Stimulated activated CD8-positive, alpha-beta memory T cell treated with anti-CD3 and anti-CD28 coated beads, Interleukin-7, amount 100 ng/mL, for 24 hours (primary cell): ENCODE measurements around the gene TMEM72.

Source experiments
- DNase-seq: peaks from one replicate; pipeline ENCODE4 v3.0.0-alpha.2; 2020; ENCODE audit warnings: low read depth

Gene TMEM72

DNA sequence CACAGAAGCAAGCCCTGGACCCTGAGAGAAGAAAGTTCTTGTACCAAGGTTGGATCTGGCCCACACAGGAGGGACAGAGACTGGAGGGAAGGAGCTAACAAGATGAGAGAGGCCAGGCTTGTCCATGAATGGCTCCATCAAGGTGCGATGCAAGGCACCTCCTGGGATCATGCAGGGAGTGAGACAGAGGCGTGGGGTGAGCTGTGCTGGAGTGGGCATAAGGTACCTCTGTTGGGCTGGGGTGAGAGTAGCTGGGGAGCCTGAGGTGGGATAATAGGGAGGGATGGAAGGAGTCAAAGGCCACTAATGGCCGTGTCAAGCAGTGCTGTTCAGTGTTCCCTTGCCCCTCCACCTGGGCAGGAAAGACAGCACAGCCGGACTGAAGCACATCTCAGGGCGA is 9.9 kb downstream of the TMEM72 start:
- no peak for DNase-seq

GRCh38 chr10:44921506-44921905 is 10.4 kb downstream of the TMEM72 start:
- DNase-seq: no peak

DNA sequence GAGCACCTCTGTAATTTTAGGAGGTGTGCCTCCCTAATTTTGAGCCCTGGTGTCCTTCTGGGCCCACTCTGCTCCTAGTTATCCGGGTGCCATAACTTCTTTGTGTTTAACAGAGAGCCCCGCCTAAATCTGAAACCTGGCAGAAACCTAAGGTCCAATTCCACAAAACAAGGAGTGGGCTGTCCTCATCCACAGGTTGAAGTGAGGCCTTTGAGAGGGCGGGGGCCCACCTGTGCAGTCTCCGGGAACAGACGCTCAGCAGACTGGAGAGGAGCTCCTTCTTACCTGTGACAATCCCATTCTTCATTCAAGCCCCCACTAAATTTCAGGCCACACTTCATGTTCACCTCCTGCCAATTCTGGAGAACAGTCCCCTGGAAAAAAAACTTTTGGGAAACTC is 10.9 kb downstream of the TMEM72 start:
- DNase-seq: no peak

GRCh38 chr10:44922796-44923545 is 11.8 kb downstream of the TMEM72 start:
- no peak for DNase-seq

DNA sequence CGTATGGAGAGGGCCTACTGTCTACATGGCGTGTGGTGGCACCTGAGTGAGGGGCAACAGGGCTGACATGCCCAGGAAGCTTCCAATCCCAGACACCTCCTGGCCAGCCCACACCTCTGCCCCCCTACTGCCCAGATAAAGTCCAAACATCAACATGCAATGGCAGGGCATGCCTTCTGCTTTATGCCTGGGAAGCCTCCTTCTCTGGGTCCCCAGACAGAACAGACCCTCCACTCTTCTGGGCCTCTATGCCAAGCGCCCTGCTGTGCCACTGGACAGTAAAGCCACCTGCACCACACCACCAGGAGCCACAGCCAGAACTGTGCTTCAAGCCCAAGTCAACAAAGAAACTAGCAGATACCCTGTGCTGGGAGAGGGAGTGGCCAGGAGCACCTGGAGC is 12.5 kb downstream of the TMEM72 start:
- no peak for DNase-seq

DNA sequence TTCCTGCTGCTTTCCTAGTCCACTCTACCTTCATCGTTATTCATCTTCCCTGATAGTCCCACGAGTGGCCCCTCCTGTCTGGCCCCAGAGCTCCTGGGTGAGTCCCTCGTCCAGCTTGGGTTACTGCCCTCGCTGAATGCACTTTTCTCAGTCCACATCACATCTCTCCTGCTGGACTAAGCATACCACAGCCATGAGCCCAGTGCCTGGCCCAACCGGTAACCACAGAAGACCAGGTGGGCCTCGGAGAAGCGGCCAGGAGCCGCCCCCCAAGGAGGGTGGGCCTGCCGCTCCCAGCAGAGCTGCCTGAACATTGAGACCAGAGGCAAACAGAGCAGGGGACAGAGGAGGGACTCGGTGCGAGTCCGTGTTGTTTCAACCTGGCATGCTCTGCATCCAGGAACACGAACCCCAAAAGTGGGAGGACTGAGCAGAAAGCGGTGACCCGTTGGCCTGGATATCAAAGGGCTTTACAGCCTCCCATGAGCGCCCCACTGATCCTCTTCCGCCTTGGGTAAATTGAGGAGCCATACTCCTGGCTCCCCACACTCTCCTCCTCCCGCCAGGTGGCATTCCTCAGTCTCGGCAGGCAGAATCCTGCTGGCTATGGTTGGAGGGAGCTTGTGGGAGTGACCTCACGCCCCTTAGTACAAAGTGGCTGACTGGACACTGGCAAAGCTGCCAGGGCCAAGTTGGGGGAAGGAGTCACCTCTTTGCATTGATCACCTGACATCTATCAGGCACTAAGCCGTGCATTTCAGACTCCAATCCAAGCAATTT is 13.3 kb downstream of the TMEM72 start:
- no peak for DNase-seq

GRCh38 chr10:44925224-44925623 is 14.1 kb downstream of the TMEM72 start:
- no peak for DNase-seq

DNA sequence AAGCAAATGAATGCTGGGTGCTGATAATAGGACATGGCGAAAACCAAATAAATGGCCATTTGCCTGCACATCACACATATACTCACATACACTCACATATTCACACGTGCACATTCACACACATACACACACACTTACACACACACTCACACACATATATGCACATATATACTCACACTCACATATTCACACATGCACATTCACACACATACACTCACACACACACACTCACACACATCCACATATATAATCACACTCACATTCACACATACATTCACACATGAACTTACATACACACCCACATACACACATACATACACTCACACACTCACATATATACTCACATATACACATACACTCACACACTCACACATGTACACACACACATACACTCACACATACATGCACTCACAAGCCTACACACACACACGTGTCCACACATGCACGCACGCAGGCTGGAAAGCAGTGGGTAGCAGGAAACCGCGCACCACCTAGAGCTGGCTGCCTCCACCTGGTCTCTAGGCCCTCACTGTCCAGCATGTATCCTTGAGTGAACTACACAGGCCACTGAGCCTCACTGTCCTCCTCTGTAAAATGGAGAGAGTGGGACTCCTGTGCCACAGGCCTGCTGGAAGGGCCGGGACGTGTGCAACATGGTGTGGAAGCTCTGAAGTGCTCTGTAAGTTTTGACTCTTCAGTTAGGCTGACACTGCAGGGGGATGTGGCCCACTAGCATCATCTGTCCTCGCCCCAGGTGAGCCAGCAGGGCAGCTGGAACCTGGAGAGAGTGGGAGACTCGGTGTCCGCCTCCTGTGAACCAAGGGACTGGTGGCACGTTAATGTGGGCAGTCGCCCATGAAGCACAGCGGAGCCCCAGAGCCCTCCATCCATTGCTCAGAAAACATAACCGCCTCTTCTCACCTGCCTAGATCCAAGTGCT is 14.9 kb downstream of the TMEM72 start:
- DNase-seq: no peak

- DNase-seq: no peak
Measured at GRCh38 chr10:44926751-44927351, 15.7 kb downstream of the TMEM72 start.

DNA sequence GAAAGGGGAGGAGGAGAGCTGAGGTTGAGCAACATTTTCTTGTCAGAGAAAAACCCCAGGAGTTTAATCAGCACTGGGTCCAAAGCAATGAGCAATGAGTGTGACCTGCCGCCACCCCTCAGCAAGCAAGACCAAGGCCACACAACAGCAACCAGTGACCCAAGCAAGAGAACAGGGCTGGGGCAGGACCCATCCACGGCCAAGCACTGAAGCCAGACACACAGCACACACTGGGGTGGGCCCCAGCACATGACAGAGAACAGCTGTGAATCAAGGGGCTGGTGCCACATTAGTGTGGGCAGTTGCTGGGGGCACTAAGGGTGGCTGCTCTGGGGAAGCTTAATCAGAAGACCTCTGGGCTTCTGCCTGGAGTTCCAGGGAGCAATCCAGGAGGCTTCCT is 16.2 kb downstream of the TMEM72 start:
- no peak for DNase-seq

- DNase-seq: no peak
Measured at GRCh38 chr10:44928462-44928861, 17.3 kb downstream of the TMEM72 start.

GRCh38 chr10:44929356-44930255 is 18.5 kb downstream of the TMEM72 start:
- no peak for DNase-seq

DNA sequence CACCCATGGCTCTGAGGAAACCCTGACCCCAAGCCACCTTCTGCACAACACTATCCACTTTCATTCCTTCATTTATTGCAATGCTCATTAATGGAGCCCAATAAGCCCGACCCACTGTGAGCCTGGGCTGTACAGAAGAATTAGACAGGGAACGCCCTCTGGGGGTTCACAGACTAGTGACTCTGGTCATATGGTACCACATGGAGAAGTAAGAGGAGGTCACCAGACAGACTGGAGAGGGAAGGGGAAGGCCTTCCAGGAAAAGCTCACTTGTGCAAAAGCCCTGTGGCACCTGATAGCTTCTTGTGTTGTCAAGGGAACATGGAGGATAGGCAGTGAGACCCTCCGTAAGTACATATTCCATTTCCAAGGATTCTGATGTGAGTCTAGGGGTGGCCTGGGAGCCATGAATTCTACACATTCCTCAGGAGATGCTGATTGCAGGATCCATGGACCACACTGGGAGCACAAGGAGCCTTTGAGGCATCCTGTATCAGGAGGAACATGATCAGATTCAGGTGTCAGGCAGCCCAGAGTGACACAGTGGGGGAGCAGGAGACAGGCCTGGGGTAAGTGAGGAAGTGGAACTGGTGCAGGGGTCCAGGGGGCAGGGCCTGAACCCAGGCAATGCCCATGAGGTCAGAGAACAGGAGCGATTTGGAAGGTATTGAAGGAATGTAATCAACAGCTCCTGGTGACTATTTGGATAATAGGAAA is 19.9 kb downstream of the TMEM72 start:
- DNase-seq: no peak

DNA sequence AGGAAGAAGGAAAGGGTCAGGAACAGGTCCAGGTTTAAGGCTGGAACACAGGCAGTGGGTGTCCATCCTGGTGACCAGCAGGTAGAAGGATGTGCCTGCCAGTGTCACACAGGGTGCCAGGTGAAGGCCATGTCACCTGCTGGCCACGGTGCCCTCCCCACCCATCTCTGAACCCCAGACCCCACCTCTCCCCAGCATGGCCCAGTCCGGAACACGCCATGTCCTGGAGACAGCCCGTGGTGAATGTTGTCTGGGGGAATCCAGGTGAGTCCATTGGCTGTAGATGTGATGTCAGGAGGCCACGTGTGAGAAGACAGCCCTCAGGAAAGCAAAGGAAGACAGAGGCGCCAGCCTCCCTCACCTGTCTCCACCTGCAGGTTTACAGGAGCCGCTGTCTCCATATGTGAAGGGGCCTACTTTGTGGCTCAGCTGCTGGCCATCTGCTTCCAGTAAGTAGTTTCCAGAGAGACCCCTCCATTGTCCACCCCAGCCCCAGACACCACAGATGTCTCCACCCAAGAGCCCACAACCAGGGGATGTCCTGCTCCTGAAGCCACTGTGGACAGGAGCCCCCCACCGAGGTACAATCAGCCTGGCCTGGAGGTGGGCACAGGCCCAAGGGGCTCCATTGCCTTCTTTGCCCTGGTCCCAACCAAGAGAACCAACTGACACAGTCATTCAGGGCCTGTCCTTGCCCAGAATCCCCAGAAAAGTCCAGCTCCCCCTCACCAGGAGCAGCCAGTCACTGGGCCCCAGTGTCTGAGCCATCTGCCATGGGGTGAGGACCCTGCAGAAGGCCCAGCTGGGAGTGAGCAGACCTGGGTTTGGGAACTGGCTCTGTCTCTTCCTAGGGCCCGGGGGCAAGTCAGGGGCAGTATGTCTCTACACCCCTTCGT is 20.7 kb downstream of the TMEM72 start:
- no peak for DNase-seq

DNA sequence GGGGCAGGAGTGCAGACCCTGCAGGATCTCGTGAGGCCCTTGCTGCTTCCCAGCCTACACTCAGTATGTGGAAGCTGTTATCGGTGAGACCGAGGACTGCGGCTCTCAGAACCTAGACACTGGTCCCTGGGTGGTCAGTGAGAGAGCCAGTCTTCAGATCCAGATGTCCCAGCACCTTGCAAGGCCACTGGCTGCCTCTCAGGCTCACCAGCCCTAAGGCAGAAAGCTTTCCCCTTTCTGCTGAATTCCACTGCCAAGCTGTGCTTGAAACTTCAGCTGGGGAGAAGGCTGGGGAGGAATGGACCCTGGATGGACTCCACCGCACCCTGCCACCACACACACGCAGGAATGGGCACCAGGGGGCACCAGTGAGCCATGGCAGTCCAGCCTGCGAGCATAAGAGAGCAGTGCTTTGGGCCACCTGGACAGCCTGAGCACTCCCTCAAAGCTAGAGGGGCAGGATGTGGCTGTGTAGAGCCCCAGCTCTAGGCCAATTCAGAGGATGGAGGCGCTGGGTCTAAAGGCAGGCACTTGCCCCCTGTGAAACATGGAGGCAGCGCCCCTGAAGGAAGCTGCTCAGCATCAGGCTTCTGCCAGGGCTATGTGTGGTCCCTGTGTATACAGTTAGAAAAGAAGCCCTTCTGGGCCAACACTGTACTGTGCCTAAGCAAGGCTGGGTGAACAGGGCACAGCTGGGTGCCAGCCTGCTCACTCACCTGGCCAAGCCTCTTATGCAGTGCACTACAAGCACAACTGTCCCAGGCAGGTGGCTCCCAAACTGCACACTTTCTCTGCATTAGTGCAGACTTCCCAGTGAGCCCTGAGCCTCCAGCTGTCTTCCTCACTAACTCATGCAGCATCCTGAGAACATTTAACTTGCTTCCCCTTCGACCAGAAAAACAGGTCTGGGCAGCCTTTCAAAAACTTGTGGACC is 21.6 kb downstream of the TMEM72 start:
- peak; percentile 74 for DNase-seq

GRCh38 chr10:44933451-44934321 is 22.5 kb downstream of the TMEM72 start:
- DNase-seq: no peak
